ENCODE data around the gene MNT. TPM values are rescaled to one million over a fixed set of nuclear protein-coding genes. Genes with fewer than 3 reads are reported as not detected.

The MNT gene
- total RNA-seq, 1 donor from 2014 or later = 32.7 TPM

GRCh38 chr17:2372681-2373080, 28.2 kb downstream of the MNT start:
- H3K27me3 ChIP-seq = no peaks in the 10 kb centered on the region
- no peaks in the 10 kb centered on the region for H3K4me1 ChIP-seq
- H3K4me3 ChIP-seq = no peak overlapping the region
- DNase-seq (no peak), ATAC-seq (no peak)
- intact Hi-C loops (cut with DNase I) = no loop called here
- H3K9me3 ChIP-seq = no peaks in the 10 kb centered on the region
- H3K27ac ChIP-seq = no peak overlapping the region
- H3K36me3 ChIP-seq = peaks cover 53% of the 10 kb centered on the region
- TF ChIP-seq CTCF (IDR thresholded peaks at IDR 0.05) = no peak

GRCh38 chr17:2372180-2372579, 28.7 kb downstream of the MNT start:
- H3K36me3 ChIP-seq = peaks cover 49% of the 10 kb centered on the region

GRCh38 chr17:2371183-2372130, 29.4 kb downstream of the MNT start:
- H3K36me3 ChIP-seq = peaks cover 44% of the 10 kb centered on the region
- TF ChIP-seq CTCF (IDR thresholded peaks at IDR 0.05) = no peak

More at GRCh38 chr17:2372180-2372579, 28.7 kb downstream of the MNT start:
- Histone ChIP-seq H3K9me3 (no peaks in the 10 kb centered on the region), H3K27ac (no peak overlapping the region), H3K4me3 (no peak overlapping the region), H3K4me1 (no peaks in the 10 kb centered on the region), H3K27me3 (no peaks in the 10 kb centered on the region)
- TF ChIP-seq CTCF (IDR thresholded peaks at IDR 0.05) = no peak
- intact Hi-C loops (cut with DNase I) = no loop called here
- no peak for DNase-seq
- no peak for ATAC-seq

GRCh38 chr17:2370211-2370589, 30.7 kb downstream of the MNT start:
- H3K4me1 ChIP-seq = no peaks in the 10 kb centered on the region
- DNase-seq = no peak
- no peak overlapping the region for H3K27ac ChIP-seq
- no peak for TF ChIP-seq CTCF (IDR thresholded peaks at IDR 0.05)
- intact Hi-C loops (cut with DNase I) = no loop called here
- no peak for ATAC-seq
- no peak overlapping the region for H3K4me3 ChIP-seq
- H3K9me3 ChIP-seq = no peaks in the 10 kb centered on the region
- H3K36me3 ChIP-seq = peaks cover 45% of the 10 kb centered on the region
- H3K27me3 ChIP-seq = no peaks in the 10 kb centered on the region

More at GRCh38 chr17:2371183-2372130, 29.4 kb downstream of the MNT start:
- Histone ChIP-seq H3K27ac (no peak overlapping the region), H3K4me1 (no peaks in the 10 kb centered on the region), H3K9me3 (no peaks in the 10 kb centered on the region), H3K4me3 (no peak overlapping the region), H3K27me3 (no peaks in the 10 kb centered on the region)
- DNase-seq = no peak
- intact Hi-C loops (cut with DNase I) = no loop called here
- no peak for ATAC-seq

- Histone ChIP-seq H3K27ac (no peak overlapping the region), H3K9me3 (no peaks in the 10 kb centered on the region), H3K36me3 (peaks cover 43% of the 10 kb centered on the region), H3K27me3 (no peaks in the 10 kb centered on the region), H3K4me1 (no peaks in the 10 kb centered on the region), H3K4me3 (no peak overlapping the region)
- TF ChIP-seq CTCF (IDR thresholded peaks at IDR 0.05) = no peak
- DNase-seq (no peak), ATAC-seq (no peak)
- intact Hi-C loops (cut with DNase I) = no loop called here
Observed at GRCh38 chr17:2369551-2370210, 31.2 kb downstream of the MNT start.

Measured in upper lobe of right lung (tissue), 1 donor.